Gastrocnemius medialis (tissue), 4 donors: Measurements from ENCODE around the gene RPP25. TPM values are rescaled to one million over a fixed set of nuclear protein-coding genes. Genes with fewer than 3 reads are reported as not detected.

Source experiments
- ATAC-seq, 2 donors: fragments of 150-250 bp; one replicate each; pipeline ENCODE4 v1.9.1; 2016
- DNase-seq, 2 donors: peaks; one replicate each; pipeline ENCODE4 v3.0.0-alpha.2; 2019
- H3K27ac ChIP-seq, 4 donors: fragments of 200-600 bp; sonication (generic); 1 replicate in 1 of 4; 2 replicates in 3 of 4; pipeline ENCODE4 v1.5.1; 2016 to 2018; ENCODE audit warnings: mild to moderate bottlenecking in 2 of 4, moderate library complexity in 1 of 4
- H3K27me3 ChIP-seq, 3 donors: fragments of 200-600 bp; sonication (generic) in 2 of 3; 1 replicate in 1 of 3; 2 replicates in 2 of 3; pipeline versions ENCODE4 v1.5.1 to v1.6.0; 2016 to 2019; ENCODE audit warnings: mild to moderate bottlenecking in 1 of 3, moderate library complexity in 1 of 3
- H3K36me3 ChIP-seq, 2 donors: fragments of 200-600 bp; sonication (generic) in 1 of 2; one replicate each; pipeline ENCODE4 v1.5.1; 2017 to 2018
- H3K4me1 ChIP-seq, 2 donors: fragments of 200-600 bp; sonication (generic) in 1 of 2; one replicate each; pipeline ENCODE4 v1.5.1; 2016 to 2017; ENCODE audit warnings: mild to moderate bottlenecking in 2 of 2
- H3K4me3 ChIP-seq, 4 donors: fragments of 200-600 bp; sonication (generic) in 3 of 4; 1 replicate in 1 of 4; 2 replicates in 3 of 4; pipeline ENCODE4 v1.5.1; 2016 to 2019; ENCODE audit warnings: mild to moderate bottlenecking in 2 of 4
- H3K9me3 ChIP-seq, 3 donors: fragments of 200-600 bp; sonication (generic) in 2 of 3; 1 replicate in 1 of 3; 2 replicates in 2 of 3; pipeline ENCODE4 v1.5.1; 2016 to 2019
- CTCF ChIP-seq, 5 experiments: fragments of 450-650 bp in 3 of 5; fragments of 200-600 bp in 2 of 5; sonication (generic) in 2 of 5; IDR thresholded peaks in 4 of 5; conservative IDR thresholded peaks in 1 of 5; 1 replicate in 4 of 5; 2 replicates in 1 of 5; pipeline ENCODE4 v1.5.1; 2016 to 2019; ENCODE audit warnings: antibody characterized with exemption in 5 of 5, mild to moderate bottlenecking in 3 of 5, moderate library complexity in 3 of 5
- POLR2A ChIP-seq, 2 donors: fragments of 450-650 bp; IDR thresholded peaks; one replicate each; pipeline ENCODE4 v1.6.1; 2017; ENCODE audit warnings: antibody characterized with exemption in 2 of 2, mild to moderate bottlenecking in 2 of 2, moderate library complexity in 2 of 2
- in situ Hi-C, 4 donors: fragments of 200-750 bp; cut with MboI; loops; one replicate each; pipeline versions ENCODE4 v1.15.0 to v1.8.0; 2017; ENCODE audit warnings: low sequenced_read_pairs in 4 of 4
- intact Hi-C: fragments of 100-400 bp; cut with DNase I; formaldehyde crosslinking; loops from one replicate; pipeline ENCODE4 v1.15.1; 2023; ENCODE audit warnings: low total_unique reads
- total RNA-seq, 4 donors: library from RNA; depleted of rRNA; stranded (reverse); fragments of >200 nt; gene quantifications; one replicate each; pipeline versions ENCODE4 v1.1.0 to v1.2.3, GENCODE V29; 2016

Gene RPP25
- total RNA-seq, 4 donors from 2014 or later, result 1.0 to 5.1 (median 1.9) TPM

- no peak for ATAC-seq
- no peak for DNase-seq
- H3K36me3 ChIP-seq, result no peaks in the 10 kb centered on the region
- TF ChIP-seq CTCF (IDR thresholded peaks at IDR 0.05 in 4 of 5, conservative IDR thresholded peaks at IDR 0.05 in 1 of 5), result no peak
- TF ChIP-seq POLR2A (IDR thresholded peaks at IDR 0.05), result no peak
- H3K4me3 ChIP-seq, result peak overlapping the region; percentile 58 to 76 (median 68)
- in situ Hi-C loops (no loop called here), intact Hi-C loops (no loop called here)
- peak overlapping the region in 1 of 4 donors; percentile 67 for H3K27ac ChIP-seq
- H3K4me1 ChIP-seq, result peaks cover 15 to 25% of the 10 kb centered on the region in 2 donors
- peaks cover 46 to 50% (median 49%) of the 10 kb centered on the region in 3 donors for H3K27me3 ChIP-seq
- no peaks in the 10 kb centered on the region for H3K9me3 ChIP-seq
Measured at GRCh38 chr15:74958908-74959585, 2.5 kb upstream of the RPP25 start.

- in situ Hi-C loops, result no loop called here
- intact Hi-C loops, result no loop called here
- peak overlapping the region; percentile 28 to 67 (median 40) for H3K27ac ChIP-seq
Measured at GRCh38 chr15:74958320-74958907, 1.8 kb upstream of the RPP25 start.

GRCh38 chr15:74957476-74958035 is 984 bp upstream of the RPP25 start:
- Histone ChIP-seq H3K36me3 (no peaks in the 10 kb centered on the region), H3K4me1 (peaks cover 15 to 25% of the 10 kb centered on the region in 2 donors), H3K27me3 (peaks cover 46 to 50% (median 49%) of the 10 kb centered on the region in 3 donors), H3K9me3 (no peaks in the 10 kb centered on the region), H3K27ac (peak overlapping the region; percentile 67 to 74 (median 72)), H3K4me3 (peak overlapping the region; percentile 58 to 76 (median 68))
- in situ Hi-C loops, result no loop called here
- intact Hi-C loops, result loop anchor here (2.0 kb wide), 2 partner anchors 19 to 65 kb away; partner anchors contain the start of genes COX5A and PPCDC
- no peak for ATAC-seq
- TF ChIP-seq CTCF (IDR thresholded peaks at IDR 0.05 in 4 of 5, conservative IDR thresholded peaks at IDR 0.05 in 1 of 5) (no peak), POLR2A (IDR thresholded peaks at IDR 0.05) (no peak)
- no peak for DNase-seq

More at GRCh38 chr15:74958320-74958907, 1.8 kb upstream of the RPP25 start:
- Histone ChIP-seq H3K9me3 (no peaks in the 10 kb centered on the region), H3K36me3 (no peaks in the 10 kb centered on the region), H3K4me1 (peaks cover 15 to 25% of the 10 kb centered on the region in 2 donors), H3K4me3 (peak overlapping the region; percentile 58 to 76 (median 68)), H3K27me3 (peaks cover 46 to 50% (median 49%) of the 10 kb centered on the region in 3 donors)
- ATAC-seq, result peak in 1 of 2 donors; percentile 16
- DNase-seq, result peak; percentile 14 to 30
- no peak for TF ChIP-seq POLR2A (IDR thresholded peaks at IDR 0.05)
- TF ChIP-seq CTCF (IDR thresholded peaks at IDR 0.05 in 4 of 5, conservative IDR thresholded peaks at IDR 0.05 in 1 of 5), result no peak

GRCh38 chr15:74955796-74956647 is 550 bp downstream of the RPP25 start:
- Histone ChIP-seq H3K27ac (peak overlapping the region; percentile 67 to 74 (median 72)), H3K9me3 (no peaks in the 10 kb centered on the region), H3K27me3 (peaks cover 46 to 50% (median 49%) of the 10 kb centered on the region in 3 donors), H3K36me3 (no peaks in the 10 kb centered on the region), H3K4me3 (peak overlapping the region; percentile 58 to 76 (median 68)), H3K4me1 (peaks cover 15 to 25% of the 10 kb centered on the region in 2 donors)
- ATAC-seq (peak; percentile 21 to 52), DNase-seq (peak; percentile 52 to 59)
- intact Hi-C loops (loop anchor here (1.0 to 2.0 kb wide), 4 partner anchors 17 to 248 kb away; partner anchors contain the start of genes COX5A, PPCDC and SCAMP2), in situ Hi-C loops (no loop called here)
- TF ChIP-seq CTCF (IDR thresholded peaks at IDR 0.05 in 4 of 5, conservative IDR thresholded peaks at IDR 0.05 in 1 of 5) (peak in 3 of 5 experiments; percentile 43 to 45 (median 44)), POLR2A (IDR thresholded peaks at IDR 0.05) (no peak)
